ENCODE results near the gene FERD3L.

FERD3L gene

GRCh38 chr7:19110776-19111175 is 34.4 kb downstream of the FERD3L start:
- no peak for TF ChIP-seq GABPA (IDR thresholded peaks at IDR 0.05; ENCODE audit: low read depth)
- TF ChIP-seq CTCF (IDR thresholded peaks at IDR 0.05; ENCODE audit: insufficient read depth, low read length), result no peak
- no peak for TF ChIP-seq POLR2AphosphoS5 (IDR thresholded peaks at IDR 0.05; ENCODE audit: low read depth)
- no peak for TF ChIP-seq SPI1 (IDR thresholded peaks at IDR 0.05; ENCODE audit: borderline replicate concordance, low read depth)
- TF ChIP-seq REST (IDR thresholded peaks at IDR 0.05; ENCODE audit: insufficient replicate concordance, low read depth), result no peak
- Histone ChIP-seq H3K27me3 (ENCODE audit: insufficient read depth, poor library complexity, severe bottlenecking) (peaks cover 65% of the 10 kb centered on the region), H3K27ac (replicated peaks) (no peak overlapping the region), H3K4me3 (replicated peaks; ENCODE audit: insufficient read depth, low read length) (no peak overlapping the region)
- DNase-seq (ENCODE audit: low read depth in 1 of 2, low spot score in 1 of 2), result no peak

DNA sequence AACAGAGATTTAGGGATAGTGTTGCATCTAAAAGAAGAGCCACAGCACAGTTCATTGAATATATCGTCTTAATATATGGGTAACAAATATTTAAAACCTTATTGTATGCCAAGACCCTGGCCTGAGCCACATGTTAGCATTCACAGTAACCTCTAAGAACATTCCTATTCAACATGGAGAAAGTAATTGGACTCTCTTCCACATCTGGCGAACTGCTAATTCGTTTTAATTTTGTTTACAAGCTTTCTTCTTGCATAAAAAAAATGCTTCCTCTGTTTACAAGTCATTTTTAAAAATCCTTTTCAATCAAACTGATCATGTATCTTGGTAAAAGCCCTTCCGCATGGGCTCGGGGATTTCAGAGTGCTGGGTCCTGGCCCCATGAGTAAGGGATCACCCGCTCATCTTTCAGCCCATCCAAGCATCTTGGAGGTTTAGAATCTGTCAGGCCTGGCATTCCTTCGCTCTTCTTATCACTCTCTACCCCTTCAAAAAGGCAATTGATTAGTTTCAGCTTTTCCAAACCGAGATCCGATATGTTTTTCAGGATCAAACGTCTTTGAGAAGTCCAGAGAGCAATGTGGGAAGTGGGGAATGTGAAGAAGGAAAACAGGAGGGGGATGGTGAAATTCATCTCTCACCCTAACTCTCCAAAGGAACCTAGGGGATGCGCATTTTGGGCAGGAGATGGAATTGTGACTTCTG is 35.0 kb downstream of the FERD3L start:
- TF ChIP-seq REST (IDR thresholded peaks at IDR 0.05; ENCODE audit: insufficient replicate concordance, low read depth) (no peak), POLR2AphosphoS5 (IDR thresholded peaks at IDR 0.05; ENCODE audit: low read depth) (no peak), CTCF (IDR thresholded peaks at IDR 0.05; ENCODE audit: insufficient read depth, low read length) (no peak), GABPA (IDR thresholded peaks at IDR 0.05; ENCODE audit: low read depth) (no peak), SPI1 (IDR thresholded peaks at IDR 0.05; ENCODE audit: borderline replicate concordance, low read depth) (no peak)
- peaks cover 71% of the 10 kb centered on the region for H3K27me3 ChIP-seq (ENCODE audit: insufficient read depth, poor library complexity, severe bottlenecking)
- no peak overlapping the region for H3K27ac ChIP-seq (replicated peaks)
- no peak for DNase-seq (ENCODE audit: low read depth in 1 of 2, low spot score in 1 of 2)
- H3K4me3 ChIP-seq (replicated peaks; ENCODE audit: insufficient read depth, low read length), result no peak overlapping the region

GRCh38 chr7:19109000-19109946 is 35.9 kb downstream of the FERD3L start:
- TF ChIP-seq GABPA (IDR thresholded peaks at IDR 0.05; ENCODE audit: low read depth), result no peak
- TF ChIP-seq POLR2AphosphoS5 (IDR thresholded peaks at IDR 0.05; ENCODE audit: low read depth), result no peak
- TF ChIP-seq SPI1 (IDR thresholded peaks at IDR 0.05; ENCODE audit: borderline replicate concordance, low read depth), result no peak
- no peak for TF ChIP-seq REST (IDR thresholded peaks at IDR 0.05; ENCODE audit: insufficient replicate concordance, low read depth)
- TF ChIP-seq CTCF (IDR thresholded peaks at IDR 0.05; ENCODE audit: insufficient read depth, low read length), result no peak
- Histone ChIP-seq H3K4me3 (replicated peaks; ENCODE audit: insufficient read depth, low read length) (no peak overlapping the region), H3K27ac (replicated peaks) (no peak overlapping the region), H3K27me3 (ENCODE audit: insufficient read depth, poor library complexity, severe bottlenecking) (peaks cover 78% of the 10 kb centered on the region)
- DNase-seq (ENCODE audit: low read depth in 1 of 2, low spot score in 1 of 2), result no peak
